H1 (cell line): ENCODE measurements around the gene LRCH2.

Experiments used
- ASH2L ChIP-seq: fragments of 200-600, 300-600 bp; sonication (generic); IDR thresholded peaks from one replicate; pipeline ENCODE4 v1.7.1; 2017; ENCODE audit warnings: low read length
- EP300 ChIP-seq, 2 experiments: IDR thresholded peaks; 1 replicate in 1 of 2; 2 replicates in 1 of 2; pipeline ENCODE4 v1.6.1; 2011 to 2012; ENCODE audit warnings: low read depth in 2 of 2, low read length in 2 of 2, mild to moderate bottlenecking in 2 of 2, borderline replicate concordance in 1 of 2, inconsistent platforms in 1 of 2, moderate library complexity in 1 of 2
- JUND ChIP-seq: IDR thresholded peaks from 2 replicates; pipeline ENCODE4 v1.6.1; 2011; ENCODE audit warnings: mild to moderate bottlenecking, improper control_type of control experiment, low read length
- MAFK ChIP-seq: IDR thresholded peaks from 2 replicates; pipeline ENCODE4 v1.6.1; 2012; ENCODE audit warnings: low read depth, mild to moderate bottlenecking, improper control_type of control experiment, low read length
- POLR2AphosphoS5 ChIP-seq: IDR thresholded peaks from 2 replicates; pipeline ENCODE4 v1.6.1; 2011; ENCODE audit warnings: low read depth, low read length
- SP1 ChIP-seq: IDR thresholded peaks from 2 replicates; pipeline ENCODE4 v1.6.1; 2011; ENCODE audit warnings: low read depth, low read length
- YY1 ChIP-seq: IDR thresholded peaks from 2 replicates; pipeline ENCODE4 v1.6.1; 2011; ENCODE audit warnings: low read depth, mild to moderate bottlenecking, low read length
- TF ChIP-seq, protein P1 (sequence below), 3 experiments: IDR thresholded peaks; 1 replicate in 2 of 3; 2 replicates in 1 of 3; pipeline versions ENCODE4 v1.5.1 to v1.6.1; 2011; ENCODE audit warnings: low read length in 3 of 3, mild to moderate bottlenecking in 3 of 3, inconsistent platforms in 2 of 3, low read depth in 1 of 3, moderate library complexity in 1 of 3; ENCODE audit not compliant: insufficient read depth in 1 of 3; ENCODE audit errors: control extremely low read depth in 1 of 3

DNA sequence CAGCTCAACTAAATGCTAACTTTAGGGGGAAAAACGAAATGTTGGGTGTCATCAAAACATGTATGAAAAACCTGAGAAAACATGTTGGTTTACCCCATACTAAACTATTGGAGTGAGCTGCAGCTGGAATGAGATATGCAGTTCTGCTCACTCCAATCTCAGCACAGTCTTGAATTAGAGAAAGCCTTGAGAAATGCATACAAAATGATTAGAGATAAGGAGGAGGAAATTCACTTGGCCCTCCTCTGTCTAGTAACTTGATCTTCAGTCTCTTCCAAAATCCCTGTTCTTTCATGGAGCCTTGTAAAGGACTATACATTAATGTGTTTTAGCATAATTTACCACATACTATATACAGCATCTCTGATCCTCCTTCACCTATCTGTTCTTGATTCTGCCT lies 3.2 kb upstream of the LRCH2 start:
- TF ChIP-seq ASH2L (no peak), SP1 (no peak), YY1 (no peak), EP300 (IDR thresholded peaks at IDR 0.05; ENCODE audit: borderline replicate concordance in 1 of 2, low read depth in 2 of 2, low read length in 2 of 2) (no peak), JUND (no peak), POLR2AphosphoS5 (no peak), MAFK (no peak)
- TF ChIP-seq, protein P1, sequence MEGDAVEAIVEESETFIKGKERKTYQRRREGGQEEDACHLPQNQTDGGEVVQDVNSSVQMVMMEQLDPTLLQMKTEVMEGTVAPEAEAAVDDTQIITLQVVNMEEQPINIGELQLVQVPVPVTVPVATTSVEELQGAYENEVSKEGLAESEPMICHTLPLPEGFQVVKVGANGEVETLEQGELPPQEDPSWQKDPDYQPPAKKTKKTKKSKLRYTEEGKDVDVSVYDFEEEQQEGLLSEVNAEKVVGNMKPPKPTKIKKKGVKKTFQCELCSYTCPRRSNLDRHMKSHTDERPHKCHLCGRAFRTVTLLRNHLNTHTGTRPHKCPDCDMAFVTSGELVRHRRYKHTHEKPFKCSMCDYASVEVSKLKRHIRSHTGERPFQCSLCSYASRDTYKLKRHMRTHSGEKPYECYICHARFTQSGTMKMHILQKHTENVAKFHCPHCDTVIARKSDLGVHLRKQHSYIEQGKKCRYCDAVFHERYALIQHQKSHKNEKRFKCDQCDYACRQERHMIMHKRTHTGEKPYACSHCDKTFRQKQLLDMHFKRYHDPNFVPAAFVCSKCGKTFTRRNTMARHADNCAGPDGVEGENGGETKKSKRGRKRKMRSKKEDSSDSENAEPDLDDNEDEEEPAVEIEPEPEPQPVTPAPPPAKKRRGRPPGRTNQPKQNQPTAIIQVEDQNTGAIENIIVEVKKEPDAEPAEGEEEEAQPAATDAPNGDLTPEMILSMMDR (IDR thresholded peaks at IDR 0.05; ENCODE audit: control extremely low read depth in 1 of 3, insufficient read depth in 1 of 3, low read depth in 1 of 3, low read length in 3 of 3): no peak
